PFSK-1 (cell line): ENCODE data around the gene TTC39C.
A peak's percentile ranks its signal among the peaks of the same experiment; 100 is the strongest.

ENCODE experiments used
- FOXP2 ChIP-seq: optimal IDR thresholded peaks from 2 replicates; pipeline ENCODE3; 2011; ENCODE audit warnings: borderline replicate concordance, control low read depth, inconsistent platforms; ENCODE audit not compliant: insufficient read depth; ENCODE audit errors: extremely low read length, extremely low read depth
- POLR2AphosphoS5 ChIP-seq: IDR thresholded peaks from 2 replicates; pipeline ENCODE4 v1.6.1; 2012; ENCODE audit warnings: low read depth, mild to moderate bottlenecking, control low read depth, low read length, moderate library complexity
- REST ChIP-seq, 2 experiments: IDR thresholded peaks; 2 replicates each; pipeline versions ENCODE4 v1.6.1 to v1.8.0; 2011 to 2012; ENCODE audit warnings: low read depth in 2 of 2, low read length in 2 of 2, control low read depth in 1 of 2, inconsistent platforms in 1 of 2, mild to moderate bottlenecking in 1 of 2, moderate library complexity in 1 of 2; ENCODE audit not compliant: insufficient read depth in 1 of 2
- SIN3A ChIP-seq: IDR thresholded peaks from 2 replicates; pipeline ENCODE4 v1.6.1; 2012; ENCODE audit warnings: mild to moderate bottlenecking, low read length, moderate library complexity, borderline replicate concordance; ENCODE audit not compliant: insufficient read depth
- TAF1 ChIP-seq: IDR thresholded peaks from 2 replicates; pipeline ENCODE4 v1.6.1; 2012; ENCODE audit warnings: low read length, control low read depth, borderline replicate concordance; ENCODE audit not compliant: insufficient read depth

Gene TTC39C

GRCh38 chr18:23982155-23983079 lies 32.1 kb upstream of the TTC39C start:
- TF ChIP-seq POLR2AphosphoS5 = peak; percentile 65
- peak; percentile 39; the same call in 1 of the 2 replicates for TF ChIP-seq TAF1
- peak; percentile 44 for TF ChIP-seq FOXP2
- no peak; the same call in 1 of the 2 replicates for TF ChIP-seq SIN3A
- TF ChIP-seq REST (IDR thresholded peaks at IDR 0.05; ENCODE audit: insufficient read depth in 1 of 2, low read depth in 2 of 2, low read length in 2 of 2) = 0 out of 4 replicates have a peak, but pooled peaks of 1 of the 2 experiments have one; percentile 37

GRCh38 chr18:23983112-23983511 lies 31.4 kb upstream of the TTC39C start:
- TF ChIP-seq TAF1 = no peak
- peak; percentile 36 to 74; a peak in 3 of 4 replicates for TF ChIP-seq REST (IDR thresholded peaks at IDR 0.05; ENCODE audit: insufficient read depth in 1 of 2, low read depth in 2 of 2, low read length in 2 of 2)

GRCh38 chr18:23986600-23987359 lies 27.8 kb upstream of the TTC39C start:
- TF ChIP-seq FOXP2 (no peak), REST (IDR thresholded peaks at IDR 0.05; ENCODE audit: insufficient read depth in 1 of 2, low read depth in 2 of 2, low read length in 2 of 2) (no peak)

GRCh38 chr18:23990474-23991410 lies 23.8 kb upstream of the TTC39C start:
- no peak for TF ChIP-seq POLR2AphosphoS5

- no peak for TF ChIP-seq REST (IDR thresholded peaks at IDR 0.05; ENCODE audit: insufficient read depth in 1 of 2, low read depth in 2 of 2, low read length in 2 of 2)
Measured at GRCh38 chr18:23992089-23992940, 22.2 kb upstream of the TTC39C start.
